ENCODE measurements around the gene NPM1. TPM values are rescaled to one million over a fixed set of nuclear protein-coding genes. Genes with fewer than 3 reads are reported as not detected.

The NPM1 gene
- total and polyA plus RNA-seq, 8 donors, result 289 to 3,788 (median 712) TPM

DNA sequence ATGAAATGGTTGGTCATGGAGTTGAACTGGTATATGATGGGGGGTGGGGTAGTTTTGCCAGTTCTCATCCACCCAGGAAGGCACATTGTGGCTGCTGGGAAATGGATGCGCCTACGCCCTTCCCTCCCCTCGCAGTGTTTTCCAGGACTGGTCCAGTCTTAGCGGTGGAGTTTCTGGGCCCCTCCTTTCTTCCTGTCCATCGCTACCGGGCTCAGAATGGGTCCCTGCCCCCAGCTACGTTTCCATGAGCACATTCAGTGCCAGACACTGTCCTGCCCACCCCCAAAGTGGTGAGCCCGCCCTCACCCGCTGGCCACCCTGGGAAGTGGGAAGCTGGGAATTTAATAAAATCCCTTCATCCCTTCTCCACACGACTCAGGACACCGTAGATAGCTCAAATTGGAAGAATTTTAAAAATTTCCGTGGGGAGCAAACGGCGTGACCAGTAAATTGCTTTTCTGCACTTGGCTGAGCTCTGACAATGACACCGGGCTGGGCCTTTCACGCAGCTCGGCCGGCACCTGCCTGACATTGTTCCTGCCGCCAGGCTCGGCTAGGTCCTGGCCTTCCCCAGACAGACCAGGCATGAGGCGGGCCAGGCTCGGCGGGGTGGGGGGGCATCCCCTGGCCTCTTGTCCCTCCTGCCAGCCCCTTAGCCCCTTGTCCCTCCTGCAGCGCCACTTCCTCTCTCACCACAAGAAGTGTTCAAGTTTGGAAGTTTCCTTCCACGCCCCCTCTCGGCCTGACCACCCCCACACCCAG lies 35.4 kb downstream of the NPM1 start:
- DNase-seq, result peak in 1 of 2 donors; percentile 23
- H3K27ac ChIP-seq, result no peak overlapping the region
- TF ChIP-seq POLR2A (IDR thresholded peaks at IDR 0.05) (no peak), POLR2AphosphoS5 (IDR thresholded peaks at IDR 0.05) (no peak), EP300 (IDR thresholded peaks at IDR 0.05) (no peak)
- TF ChIP-seq, protein P1, sequence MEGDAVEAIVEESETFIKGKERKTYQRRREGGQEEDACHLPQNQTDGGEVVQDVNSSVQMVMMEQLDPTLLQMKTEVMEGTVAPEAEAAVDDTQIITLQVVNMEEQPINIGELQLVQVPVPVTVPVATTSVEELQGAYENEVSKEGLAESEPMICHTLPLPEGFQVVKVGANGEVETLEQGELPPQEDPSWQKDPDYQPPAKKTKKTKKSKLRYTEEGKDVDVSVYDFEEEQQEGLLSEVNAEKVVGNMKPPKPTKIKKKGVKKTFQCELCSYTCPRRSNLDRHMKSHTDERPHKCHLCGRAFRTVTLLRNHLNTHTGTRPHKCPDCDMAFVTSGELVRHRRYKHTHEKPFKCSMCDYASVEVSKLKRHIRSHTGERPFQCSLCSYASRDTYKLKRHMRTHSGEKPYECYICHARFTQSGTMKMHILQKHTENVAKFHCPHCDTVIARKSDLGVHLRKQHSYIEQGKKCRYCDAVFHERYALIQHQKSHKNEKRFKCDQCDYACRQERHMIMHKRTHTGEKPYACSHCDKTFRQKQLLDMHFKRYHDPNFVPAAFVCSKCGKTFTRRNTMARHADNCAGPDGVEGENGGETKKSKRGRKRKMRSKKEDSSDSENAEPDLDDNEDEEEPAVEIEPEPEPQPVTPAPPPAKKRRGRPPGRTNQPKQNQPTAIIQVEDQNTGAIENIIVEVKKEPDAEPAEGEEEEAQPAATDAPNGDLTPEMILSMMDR (IDR thresholded peaks at IDR 0.05), result no peak
- peaks cover 31 to 38% (median 32%) of the 10 kb centered on the region in 4 donors for H3K4me1 ChIP-seq
- H3K36me3 ChIP-seq, result no peaks in the 10 kb centered on the region
- peaks cover 0 to 33% (median 27%) of the 10 kb centered on the region in 3 donors for H3K27me3 ChIP-seq
- WGBS, 5 donors, result 90 to 96% (median 91%) methylated on average over 26 of the region's 26 CpGs
- H3K9me3 ChIP-seq, result no peaks in the 10 kb centered on the region
- no peak overlapping the region for H3K4me3 ChIP-seq
- intact Hi-C loops (cut with DNase I; ENCODE audit: low total_unique reads), result loop anchor here (10.0 kb wide), 1 partner anchor 482 kb away; no protein-coding TSS in a partner anchor

DNA sequence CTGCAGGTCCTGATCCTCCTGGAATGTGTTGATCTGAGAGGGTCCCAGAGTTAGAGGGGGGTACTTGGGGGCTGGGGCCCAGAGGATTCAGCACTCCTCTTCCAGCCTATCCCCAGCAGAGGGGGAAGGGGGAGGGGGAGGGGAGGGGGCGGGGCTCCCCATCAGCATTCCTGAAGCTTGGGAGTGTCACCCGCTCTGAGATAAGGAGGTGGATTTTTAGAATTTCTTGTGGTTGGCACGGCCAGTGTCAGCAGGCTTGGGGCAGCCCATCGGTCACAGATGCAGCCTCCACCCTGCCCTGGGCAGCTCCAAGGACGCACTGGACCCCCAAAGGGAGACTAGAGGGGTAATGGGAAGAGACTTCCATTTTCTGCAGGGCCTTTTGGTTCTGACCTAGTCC lies 37.1 kb downstream of the NPM1 start:
- Histone ChIP-seq H3K27me3 (peaks cover 0 to 23% (median 16%) of the 10 kb centered on the region in 3 donors), H3K4me1 (peaks cover 16 to 21% (median 18%) of the 10 kb centered on the region in 4 donors), H3K27ac (no peak overlapping the region), H3K36me3 (no peaks in the 10 kb centered on the region), H3K4me3 (no peak overlapping the region), H3K9me3 (no peaks in the 10 kb centered on the region)
- TF ChIP-seq POLR2AphosphoS5 (IDR thresholded peaks at IDR 0.05), result no peak
- TF ChIP-seq POLR2A (IDR thresholded peaks at IDR 0.05), result no peak
- TF ChIP-seq EP300 (IDR thresholded peaks at IDR 0.05), result no peak
- intact Hi-C loops (cut with DNase I; ENCODE audit: low total_unique reads), result loop anchor here (10.0 kb wide), 1 partner anchor 480 kb away; no protein-coding TSS in a partner anchor
- peak in 1 of 2 donors; percentile 23 for DNase-seq
- WGBS, 5 donors, result 19 to 59% (median 43%) methylated on average over 4 to 5 of the region's 5 CpGs

DNA sequence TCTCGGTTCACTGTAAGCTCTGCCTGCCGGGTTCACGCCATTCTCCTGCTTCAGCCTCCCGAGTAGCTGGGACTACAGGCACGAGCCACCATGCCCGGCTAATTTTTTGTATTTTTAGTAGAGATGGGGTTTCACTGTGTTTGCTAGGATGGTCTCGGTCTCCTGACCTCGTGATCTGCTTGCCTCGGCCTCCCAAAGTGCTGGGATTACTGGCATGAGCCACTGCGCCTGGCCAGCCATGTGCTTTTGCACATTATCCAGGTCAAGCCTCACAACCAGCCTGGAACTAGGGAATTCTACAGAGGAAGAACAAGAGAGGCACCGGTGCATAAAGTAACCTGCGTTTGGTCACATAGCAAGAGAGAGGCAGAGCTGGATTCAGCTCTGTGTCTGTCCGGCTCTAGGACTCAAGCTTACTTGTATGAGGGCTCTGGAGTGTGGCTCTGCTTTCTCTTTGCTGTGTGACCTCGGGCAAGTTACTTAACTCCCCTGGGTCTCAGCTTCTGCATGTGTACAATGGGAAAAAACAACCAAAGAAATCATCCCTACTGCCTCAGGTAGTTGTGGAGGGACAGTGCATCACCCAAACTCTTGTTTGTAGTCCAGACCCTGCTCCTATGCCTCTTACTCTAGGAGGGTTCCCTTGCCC lies 38.1 kb downstream of the NPM1 start:
- no peaks in the 10 kb centered on the region for H3K9me3 ChIP-seq
- TF ChIP-seq EP300 (IDR thresholded peaks at IDR 0.05) (no peak), POLR2A (IDR thresholded peaks at IDR 0.05) (no peak), POLR2AphosphoS5 (IDR thresholded peaks at IDR 0.05) (no peak)
- TF ChIP-seq, protein P1 (IDR thresholded peaks at IDR 0.05), result no peak
- peak in 1 of 2 donors; percentile 13 for DNase-seq
- 91 to 94% (median 93%) methylated on average over 10 to 14 of the region's 14 CpGs for WGBS, 5 donors
- H3K27me3 ChIP-seq, result peaks cover 0 to 13% (median 8%) of the 10 kb centered on the region in 3 donors
- H3K4me3 ChIP-seq, result no peak overlapping the region
- H3K36me3 ChIP-seq, result no peaks in the 10 kb centered on the region
- no peak overlapping the region for H3K27ac ChIP-seq
- intact Hi-C loops (cut with DNase I; ENCODE audit: low total_unique reads), result loop anchor here (10.0 kb wide), 1 partner anchor 479 kb away; no protein-coding TSS in a partner anchor
- peaks cover 6 to 11% (median 9%) of the 10 kb centered on the region in 4 donors for H3K4me1 ChIP-seq

DNA sequence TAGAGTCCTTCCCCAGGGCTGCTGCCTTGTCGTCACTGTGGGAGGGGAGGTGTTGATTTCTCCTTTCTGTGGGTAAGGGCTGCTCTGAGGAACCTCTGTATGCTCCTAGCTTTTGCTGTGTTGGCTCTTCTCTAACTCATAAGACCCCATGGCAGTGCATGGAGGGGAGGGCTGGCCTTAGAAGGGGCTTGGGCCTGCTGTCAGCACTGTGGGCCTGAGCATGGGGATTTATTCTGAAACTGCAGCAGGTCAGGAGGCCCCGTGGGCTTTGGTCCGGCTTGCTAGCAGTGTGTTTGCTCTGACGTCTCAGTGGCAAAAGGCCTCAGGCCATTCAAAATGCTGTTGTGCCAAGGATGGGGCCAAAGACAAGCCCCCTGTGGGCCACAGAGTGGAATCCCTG lies 38.6 kb downstream of the NPM1 start:
- TF ChIP-seq EP300 (IDR thresholded peaks at IDR 0.05), result no peak
- TF ChIP-seq, protein P1 (IDR thresholded peaks at IDR 0.05), result no peak
- peaks cover 0 to 7% (median 2%) of the 10 kb centered on the region in 3 donors for H3K27me3 ChIP-seq
- intact Hi-C loops (cut with DNase I; ENCODE audit: low total_unique reads), result loop anchor here (10.0 kb wide), 1 partner anchor 479 kb away; no protein-coding TSS in a partner anchor
- WGBS, 5 donors, result 79 to 87% (median 86%) methylated on average over 1 to 4 of the region's 4 CpGs
- H3K27ac ChIP-seq, result no peak overlapping the region
- no peaks in the 10 kb centered on the region for H3K36me3 ChIP-seq
- DNase-seq, result peak in 1 of 2 donors; percentile 7
- no peaks in the 10 kb centered on the region for H3K9me3 ChIP-seq
- H3K4me3 ChIP-seq, result no peak overlapping the region
- peaks cover under 1 to 6% (median 4%) of the 10 kb centered on the region in 4 donors for H3K4me1 ChIP-seq
